Measurements from ENCODE around the gene PLA2G4E.

Gene PLA2G4E

GRCh38 chr15:42018306-42019224 is 2.3 kb downstream of the PLA2G4E start:
- no peak for DNase-seq (ENCODE audit: low read depth)

GRCh38 chr15:42016971-42017370 is 3.9 kb downstream of the PLA2G4E start:
- no peak for DNase-seq (ENCODE audit: low read depth)

DNA sequence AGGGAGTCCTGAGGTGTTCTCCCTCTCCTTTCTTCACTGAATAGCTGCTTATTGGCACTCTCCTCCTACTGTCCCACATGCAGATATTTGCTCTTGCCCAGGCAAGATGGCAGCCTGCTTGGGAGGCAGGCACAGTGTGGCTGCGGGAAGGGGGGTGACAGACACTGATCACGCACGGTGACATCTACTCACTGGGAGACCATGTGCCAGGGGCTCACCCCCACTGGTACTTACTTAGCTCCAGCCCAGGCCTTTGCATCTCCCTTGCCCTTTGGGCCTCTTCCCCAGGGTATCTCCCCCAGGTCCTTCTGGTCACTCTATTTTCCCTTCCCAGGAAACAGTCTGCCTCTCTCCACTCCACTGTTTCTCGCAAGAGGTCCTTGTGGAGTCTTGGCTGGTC is 6.4 kb downstream of the PLA2G4E start:
- no peak for DNase-seq (ENCODE audit: low read depth)

DNA sequence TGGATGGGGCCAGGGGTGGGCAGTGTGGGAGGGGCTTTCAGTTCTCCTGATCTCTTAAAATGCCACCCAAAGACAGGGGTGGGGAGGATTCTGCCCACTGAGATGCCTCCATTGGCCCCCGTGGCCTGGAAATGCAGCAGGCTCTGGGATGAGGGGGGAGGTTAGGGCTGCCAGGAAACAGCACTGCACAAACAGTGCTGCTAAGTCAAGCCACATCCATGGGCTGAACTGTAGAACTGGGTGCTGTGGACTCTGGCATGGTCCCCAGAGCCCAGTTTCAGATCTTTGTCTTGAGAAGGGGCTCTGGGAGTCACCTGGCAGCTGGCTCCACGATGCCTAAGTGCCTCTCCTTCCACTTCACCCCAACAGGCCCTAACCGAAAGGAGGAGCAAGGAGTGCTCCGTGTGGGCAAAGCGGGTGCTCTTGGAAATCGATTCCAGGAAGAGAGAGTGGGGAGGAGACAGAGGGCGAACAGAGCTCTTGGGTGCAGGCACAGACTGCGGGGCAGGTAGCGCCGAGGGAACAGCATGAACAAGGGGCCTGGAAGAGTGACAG is 7.8 kb downstream of the PLA2G4E start:
- DNase-seq (ENCODE audit: low read depth): no peak

DNA sequence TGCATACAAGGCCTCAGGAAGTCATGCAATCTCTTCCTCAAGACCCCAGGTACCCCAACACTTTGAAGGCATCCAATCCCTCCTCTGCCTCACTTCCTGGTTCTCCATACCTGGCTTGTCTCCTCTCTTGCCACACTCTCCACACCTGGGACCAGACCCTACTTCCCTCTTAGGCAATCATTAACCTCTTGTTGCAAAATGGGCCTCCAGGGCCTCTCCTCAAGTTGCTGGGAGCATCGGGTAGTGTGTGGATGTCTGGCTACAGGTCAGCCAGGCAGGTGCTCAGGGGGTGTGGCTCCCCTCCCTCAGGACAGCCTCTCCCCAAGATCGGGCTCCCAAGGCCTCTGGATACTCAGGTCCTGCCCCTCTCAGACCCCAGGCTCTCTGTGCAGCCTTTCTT is 8.6 kb downstream of the PLA2G4E start:
- no peak for DNase-seq (ENCODE audit: low read depth)

GRCh38 chr15:42011074-42011473 is 9.8 kb downstream of the PLA2G4E start:
- DNase-seq (ENCODE audit: low read depth): no peak

DNA sequence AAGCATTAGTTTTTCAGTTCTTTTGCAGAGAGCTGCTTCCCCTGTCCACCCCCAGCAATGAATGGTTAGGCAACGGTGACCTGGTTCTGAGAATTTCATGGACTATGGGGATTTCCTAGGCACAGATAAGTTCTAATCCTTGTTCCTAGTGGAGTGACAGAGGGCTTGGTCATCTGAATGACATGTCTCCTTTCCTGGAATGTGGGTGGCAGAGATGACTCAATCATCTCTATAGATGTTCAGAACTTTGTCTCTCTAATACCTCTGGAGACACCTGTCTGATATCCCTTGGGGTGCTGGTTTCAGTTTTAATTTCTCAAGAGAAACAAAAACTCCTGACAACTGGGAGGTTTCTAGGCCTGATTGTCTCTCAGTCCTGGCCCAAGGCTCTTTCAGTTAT is 10.4 kb downstream of the PLA2G4E start:
- DNase-seq (ENCODE audit: low read depth): no peak

GRCh38 chr15:42009474-42009873 is 11.4 kb downstream of the PLA2G4E start:
- no peak for DNase-seq (ENCODE audit: low read depth)

GRCh38 chr15:42009022-42009421 is 11.8 kb downstream of the PLA2G4E start:
- no peak for DNase-seq (ENCODE audit: low read depth)

DNA sequence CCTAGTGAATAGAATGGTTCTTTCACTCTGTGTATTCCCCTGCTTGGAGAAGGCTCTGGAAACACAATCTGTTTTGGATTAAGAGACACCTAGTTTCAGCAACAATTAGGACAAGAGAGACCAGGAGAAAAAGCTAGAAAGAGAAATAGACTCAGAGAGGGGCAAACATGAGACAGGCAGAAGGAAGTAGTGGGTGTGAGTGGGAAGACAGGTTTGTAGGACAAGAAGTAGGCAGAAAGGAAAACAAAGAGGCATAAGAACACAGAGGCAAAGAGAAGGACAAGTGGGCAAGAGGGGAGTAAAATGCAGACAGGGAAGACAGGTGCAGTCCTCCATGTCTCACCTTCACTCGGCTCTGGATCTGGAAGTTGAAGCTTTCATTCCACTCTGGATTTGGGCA is 13.5 kb downstream of the PLA2G4E start:
- no peak for DNase-seq (ENCODE audit: low read depth)

DNA sequence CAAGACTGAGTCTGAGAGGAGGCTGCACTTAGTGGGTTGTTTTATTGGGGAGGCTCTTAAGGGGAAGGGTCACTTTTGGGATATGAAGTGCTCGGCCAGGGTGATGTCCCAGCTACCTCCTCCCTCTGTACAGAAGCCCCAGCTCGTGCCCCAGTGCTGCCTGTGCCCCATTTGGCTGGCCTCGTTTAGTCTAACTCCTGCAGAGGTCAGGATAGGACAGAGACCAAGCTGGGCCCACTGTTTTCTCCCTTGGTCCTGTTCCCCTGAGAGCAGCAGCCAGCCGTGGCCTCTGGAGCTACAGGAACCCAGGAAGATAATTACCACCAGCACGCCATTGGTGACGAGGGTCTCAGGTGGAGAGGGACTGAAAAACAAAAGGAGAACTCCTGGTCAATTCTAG is 18.5 kb downstream of the PLA2G4E start:
- DNase-seq (ENCODE audit: low read depth): no peak

DNA sequence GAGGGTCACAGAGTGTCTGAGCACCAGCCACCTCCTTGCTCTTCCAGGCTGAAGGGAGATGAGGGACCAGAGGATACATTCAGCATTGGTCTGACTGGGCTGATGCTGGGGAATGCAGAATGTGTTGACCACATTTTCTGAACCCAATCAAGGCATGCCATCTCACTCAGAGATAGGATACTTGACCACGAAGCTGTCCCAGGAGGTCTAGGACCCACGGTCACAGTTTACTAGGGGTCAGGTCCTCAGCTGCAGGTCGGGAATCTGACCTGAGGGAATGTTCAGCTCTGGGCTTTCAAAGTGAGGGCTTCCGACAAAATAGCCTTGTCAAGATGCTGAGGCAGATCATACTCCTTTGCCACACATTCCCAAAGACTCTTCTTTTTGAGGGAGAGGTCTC is 19.6 kb downstream of the PLA2G4E start:
- no peak for DNase-seq (ENCODE audit: low read depth)

GRCh38 chr15:41999290-42000285 is 21.3 kb downstream of the PLA2G4E start:
- DNase-seq (ENCODE audit: low read depth): no peak

GRCh38 chr15:41997845-41998244 is 23.0 kb downstream of the PLA2G4E start:
- DNase-seq (ENCODE audit: low read depth): no peak

GRCh38 chr15:41996921-41997592 is 23.8 kb downstream of the PLA2G4E start:
- no peak for DNase-seq (ENCODE audit: low read depth)

DNA sequence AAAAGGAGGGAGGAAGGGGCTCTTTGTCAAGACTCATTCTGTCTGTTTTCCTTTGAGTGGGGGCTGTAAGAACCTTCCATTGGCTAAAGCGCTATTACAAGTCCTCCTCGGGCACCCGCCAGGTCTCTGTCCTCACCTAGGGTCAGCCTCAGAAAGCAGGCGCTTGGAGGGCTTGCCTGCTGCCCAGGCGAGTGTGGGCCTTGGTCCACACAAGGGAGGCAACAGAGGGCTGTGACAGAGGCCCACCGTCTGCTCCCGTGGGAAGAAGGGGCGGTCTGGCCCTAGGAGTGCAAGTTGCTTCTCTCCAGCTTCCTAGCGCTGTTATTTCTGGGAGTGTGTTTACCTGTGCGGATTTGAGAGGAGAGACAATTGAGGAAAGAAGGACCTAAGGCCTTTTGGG is 24.5 kb downstream of the PLA2G4E start:
- no peak for DNase-seq (ENCODE audit: low read depth)

DNA sequence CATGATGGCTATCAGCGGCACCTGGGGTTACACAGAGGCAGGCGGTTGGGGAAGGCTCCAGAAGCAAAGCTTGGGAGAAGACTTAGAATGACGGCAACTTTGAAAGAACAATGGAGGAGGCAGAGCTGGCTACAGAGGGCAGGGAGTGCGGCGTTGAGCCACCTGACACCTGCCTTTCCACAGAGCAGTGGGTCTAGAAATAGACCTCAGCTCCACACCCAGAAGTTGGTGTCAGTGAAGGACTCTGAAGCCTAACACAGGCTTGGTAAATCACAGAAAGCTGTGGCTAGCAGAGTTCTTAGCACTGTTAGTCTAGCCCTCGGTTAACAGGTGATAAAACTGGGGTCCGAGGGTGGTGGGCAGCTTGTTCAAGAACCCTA is 25.4 kb downstream of the PLA2G4E start:
- DNase-seq (ENCODE audit: low read depth): no peak

DNA sequence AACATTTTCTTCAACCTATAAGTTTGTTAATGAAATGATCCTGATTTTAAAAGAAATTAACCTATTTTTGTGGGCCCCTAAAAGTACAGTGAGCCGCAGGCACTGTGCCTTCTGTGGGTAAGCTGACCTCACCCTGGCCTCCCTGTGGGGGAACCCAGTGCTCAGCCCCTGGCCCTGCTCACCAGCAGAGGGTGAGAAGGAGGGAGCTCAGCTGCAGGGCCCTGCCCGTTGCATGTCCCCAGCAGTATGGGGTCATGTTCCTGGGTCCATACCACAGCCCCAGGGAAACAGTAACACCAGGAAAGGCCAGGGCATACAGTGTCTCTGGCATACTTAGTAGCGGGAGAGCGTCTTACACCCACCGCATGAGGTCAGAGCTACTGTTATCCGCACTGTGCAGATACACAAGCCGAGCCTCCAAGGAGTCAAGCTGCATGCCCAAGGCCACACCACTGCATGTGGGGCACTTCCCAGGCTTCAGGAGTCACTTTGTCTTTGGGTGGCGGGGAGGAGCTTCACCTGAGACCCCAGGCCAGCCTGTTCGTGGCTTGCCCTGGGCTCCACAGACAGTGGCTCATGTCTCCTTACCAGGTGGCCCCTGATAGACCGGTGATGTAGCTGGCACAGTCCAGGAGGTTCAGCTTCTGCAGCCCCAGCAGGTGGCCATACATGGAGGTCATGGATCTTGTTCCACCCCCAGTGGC is 25.9 kb downstream of the PLA2G4E start:
- DNase-seq (ENCODE audit: low read depth): no peak

- DNase-seq (ENCODE audit: low read depth): no peak
Observed at GRCh38 chr15:41994171-41994650, 26.6 kb downstream of the PLA2G4E start.

DNA sequence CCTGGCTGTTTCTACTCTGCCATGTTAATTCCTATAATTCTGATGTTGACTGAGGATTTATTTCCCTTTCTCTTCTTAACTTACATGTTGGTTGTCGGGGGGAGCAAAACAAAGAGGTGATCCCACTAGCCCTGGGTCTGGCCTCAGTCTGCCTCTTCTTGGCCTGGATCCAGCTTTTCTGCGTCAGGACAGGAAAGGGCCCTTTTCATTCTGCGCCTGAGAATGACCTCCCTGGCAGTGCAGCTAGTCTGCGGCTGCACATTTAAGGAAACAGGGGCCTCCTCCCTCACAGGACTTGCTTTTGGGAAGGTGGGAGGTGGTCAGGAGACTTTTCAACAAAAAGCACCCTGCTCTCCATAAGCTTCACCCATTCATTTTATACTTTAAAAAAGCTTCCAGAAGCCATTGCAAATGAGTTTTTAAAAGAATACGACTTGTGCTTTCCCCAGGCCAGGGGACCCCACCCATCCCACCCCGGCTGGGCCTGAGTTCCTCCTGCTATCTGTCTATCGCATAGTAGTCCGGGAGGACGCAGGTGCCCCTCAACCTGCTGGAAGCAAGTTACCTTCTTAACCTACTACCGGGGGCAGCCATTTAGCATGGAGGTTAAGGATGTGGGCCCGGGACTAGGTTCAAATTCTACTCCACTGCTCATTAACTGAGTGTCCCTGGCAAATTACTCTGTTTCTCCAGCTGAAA is 27.2 kb downstream of the PLA2G4E start:
- DNase-seq (ENCODE audit: low read depth): no peak

DNA sequence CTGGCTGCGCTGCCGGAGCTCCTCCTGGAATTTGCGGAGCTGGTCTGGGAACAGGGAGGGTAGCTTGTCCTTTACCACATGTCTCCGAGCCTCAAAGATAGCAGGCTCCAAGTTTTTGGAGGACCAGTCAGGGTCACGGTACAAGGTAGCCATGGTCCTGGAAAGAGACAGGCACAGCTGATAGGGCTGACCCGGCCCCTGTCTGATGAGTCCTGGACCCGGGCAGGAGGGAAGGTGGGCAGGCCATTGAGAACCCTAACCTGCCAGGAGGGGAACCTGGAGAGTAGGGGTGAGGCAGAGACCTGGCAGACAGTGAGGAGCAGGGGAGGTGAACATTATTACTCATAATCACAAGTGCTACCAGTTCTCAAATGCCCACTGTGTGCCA is 28.0 kb downstream of the PLA2G4E start:
- no peak for DNase-seq (ENCODE audit: low read depth)
